K562 (cell line): ENCODE measurements around the gene PIK3AP1.

Experiments
- CXXC5 ChIP-seq: fragments of 250-450 bp; sonication (Bioruptor Pico); IDR thresholded peaks from 2 replicates; pipeline ENCODE4 v1.8.0; 2022; ENCODE audit warnings: inconsistent platforms, mild to moderate bottlenecking, moderate library complexity
- JUND ChIP-seq, 2 experiments: IDR thresholded peaks; 2 replicates in 1 of 2; 3 replicates in 1 of 2; pipeline ENCODE4 v1.6.1; 2011; ENCODE audit warnings: borderline replicate concordance in 2 of 2, low read depth in 2 of 2, low read length in 2 of 2, improper control_type of control experiment in 1 of 2, missing biosample characterization in 1 of 2, missing genetic modification characterization in 1 of 2, missing genetic modification reagents in 1 of 2
- PHF20 ChIP-seq: fragments of 450-650 bp; IDR thresholded peaks from 2 replicates; pipeline ENCODE4 v1.6.1; 2018; ENCODE audit not compliant: partially characterized antibody

GRCh38 chr10:96675846-96676245, 44.5 kb downstream of the PIK3AP1 start:
- TF ChIP-seq JUND (IDR thresholded peaks at IDR 0.05; ENCODE audit: borderline replicate concordance, low read depth, low read length), result no peak
- TF ChIP-seq JUND (tag; IDR thresholded peaks at IDR 0.05; ENCODE audit: borderline replicate concordance, low read depth, low read length), result no peak
- TF ChIP-seq PHF20, result no peak
- no peak for TF ChIP-seq CXXC5 (CRISPR knock-in tag)
